HG02981 (cell line): ENCODE measurements around the gene LIN28A.

Experiments
- ATAC-seq: cut with Tn5 transposase; IDR thresholded peaks from one replicate; pipeline ENCODE4 v1.9.1; 2021; ENCODE audit warnings: mild to moderate bottlenecking, moderate library complexity; ENCODE audit not compliant: unreplicated experiment

LIN28A gene

GRCh38 chr1:26387447-26387846 lies 23.2 kb upstream of the LIN28A start:
- no peak for ATAC-seq

GRCh38 chr1:26388791-26389445 lies 21.7 kb upstream of the LIN28A start:
- ATAC-seq = no peak

- ATAC-seq = no peak
Observed at GRCh38 chr1:26389604-26390247, 20.9 kb upstream of the LIN28A start.

- ATAC-seq = no peak
Observed at GRCh38 chr1:26391450-26391849, 19.2 kb upstream of the LIN28A start.

- no peak for ATAC-seq
Observed at GRCh38 chr1:26395754-26396153, 14.9 kb upstream of the LIN28A start.

GRCh38 chr1:26399034-26399433 lies 11.6 kb upstream of the LIN28A start:
- no peak for ATAC-seq

- no peak for ATAC-seq
Observed at GRCh38 chr1:26401891-26402290, 8.7 kb upstream of the LIN28A start.

GRCh38 chr1:26403656-26404055 lies 7.0 kb upstream of the LIN28A start:
- no peak for ATAC-seq

GRCh38 chr1:26404641-26405040 lies 6.0 kb upstream of the LIN28A start:
- ATAC-seq = no peak

GRCh38 chr1:26405281-26405915 lies 5.2 kb upstream of the LIN28A start:
- no peak for ATAC-seq

- no peak for ATAC-seq
Observed at GRCh38 chr1:26408604-26409003, 2.0 kb upstream of the LIN28A start.

- no peak for ATAC-seq
Observed at GRCh38 chr1:26409191-26409807, 1.3 kb upstream of the LIN28A start.

GRCh38 chr1:26411624-26412074 lies 1.0 kb downstream of the LIN28A start:
- ATAC-seq = no peak

- no peak for ATAC-seq
Observed at GRCh38 chr1:26412180-26412840, 1.7 kb downstream of the LIN28A start.

- ATAC-seq = no peak
Observed at GRCh38 chr1:26413031-26413430, 2.4 kb downstream of the LIN28A start.

- ATAC-seq = no peak
Observed at GRCh38 chr1:26417111-26417759, 6.6 kb downstream of the LIN28A start.

GRCh38 chr1:26418865-26419349 lies 8.3 kb downstream of the LIN28A start:
- ATAC-seq = no peak

GRCh38 chr1:26419494-26419893 lies 8.9 kb downstream of the LIN28A start:
- no peak for ATAC-seq

GRCh38 chr1:26429721-26430120 lies 19.1 kb downstream of the LIN28A start:
- ATAC-seq = no peak

GRCh38 chr1:26431979-26432695 lies 21.5 kb downstream of the LIN28A start, which contains the start of gene DHDDS:
Gene DHDDS, plus strand, starts transcription at chr1:26432321. Its CDS starts 625 bp downstream, at chr1:26432946.
- ATAC-seq = peak; percentile 96
